ENCODE results near the gene SRRM1.
A peak's percentile ranks its signal among the peaks of the same experiment; 100 is the strongest.

The SRRM1 gene

GRCh38 chr1:24641646-24642151 is 1.4 kb upstream of the SRRM1 start:
- no peak for TF ChIP-seq CTCF (IDR thresholded peaks at IDR 0.05; ENCODE audit: low read length, missing control alignments)
- H3K4me3 ChIP-seq (replicated peaks; ENCODE audit: low read depth, low read length), result peak overlapping the region; percentile 97
- peak; percentile 40 for DNase-seq (ENCODE audit: low read depth)

- no peak for TF ChIP-seq CTCF (IDR thresholded peaks at IDR 0.05; ENCODE audit: low read length, missing control alignments)
Observed at GRCh38 chr1:24643363-24644099, 429 bp downstream of the SRRM1 start.

GRCh38 chr1:24644100-24644384 is 940 bp downstream of the SRRM1 start:
- DNase-seq (ENCODE audit: low read depth), result no peak
- no peak for TF ChIP-seq CTCF (IDR thresholded peaks at IDR 0.05; ENCODE audit: low read length, missing control alignments)
- H3K4me3 ChIP-seq (replicated peaks; ENCODE audit: low read depth, low read length), result peak overlapping the region; percentile 94

More at GRCh38 chr1:24643363-24644099, 429 bp downstream of the SRRM1 start:
- no peak for DNase-seq (ENCODE audit: low read depth)
- peak overlapping the region; percentile 94 for H3K4me3 ChIP-seq (replicated peaks; ENCODE audit: low read depth, low read length)

- no peak for TF ChIP-seq CTCF (IDR thresholded peaks at IDR 0.05; ENCODE audit: low read length, missing control alignments)
- H3K4me3 ChIP-seq (replicated peaks; ENCODE audit: low read depth, low read length), result no peak overlapping the region
- DNase-seq (ENCODE audit: low read depth), result no peak
Observed at GRCh38 chr1:24648919-24649318, 5.8 kb downstream of the SRRM1 start.

- TF ChIP-seq CTCF (IDR thresholded peaks at IDR 0.05; ENCODE audit: low read length, missing control alignments), result no peak
- DNase-seq (ENCODE audit: low read depth), result no peak
- no peak overlapping the region for H3K4me3 ChIP-seq (replicated peaks; ENCODE audit: low read depth, low read length)
Observed at GRCh38 chr1:24652382-24652781, 9.3 kb downstream of the SRRM1 start.

GRCh38 chr1:24654010-24654409 is 10.9 kb downstream of the SRRM1 start:
- no peak for DNase-seq (ENCODE audit: low read depth)
- TF ChIP-seq CTCF (IDR thresholded peaks at IDR 0.05; ENCODE audit: low read length, missing control alignments), result no peak

GRCh38 chr1:24656046-24656445 is 12.9 kb downstream of the SRRM1 start:
- TF ChIP-seq CTCF (IDR thresholded peaks at IDR 0.05; ENCODE audit: low read length, missing control alignments), result no peak
- H3K4me3 ChIP-seq (replicated peaks; ENCODE audit: low read depth, low read length), result no peak overlapping the region
- no peak for DNase-seq (ENCODE audit: low read depth)

More at GRCh38 chr1:24654010-24654409, 10.9 kb downstream of the SRRM1 start:
- H3K4me3 ChIP-seq (replicated peaks; ENCODE audit: low read depth, low read length), result no peak overlapping the region
